DND-41 (cell line): ENCODE data around the gene HDHD3.
"Not testable (repeated sequence)": the region's sequence is repeated elsewhere in the genome, so short reads cannot be mapped to it uniquely, and the experiment has no call there.

Source experiments
- ATAC-seq: fragments of 200-7000 bp; cut with Tn5 transposase; 3 replicates; pipeline ENCODE4 v1.9.1; 2021; ENCODE audit warnings: low read depth; ENCODE audit not compliant: insufficient read depth
- DNase-seq: peaks from one replicate; pipeline ENCODE4 v3.0.0-alpha.2; 2020
- H2AFZ ChIP-seq: 2 replicates; pipeline ENCODE4 v1.6.0; 2012; ENCODE audit warnings: low read depth, low read length
- H3K27ac ChIP-seq: 2 replicates; pipeline ENCODE4 v1.5.1; 2012; ENCODE audit warnings: low read length, inconsistent platforms
- H3K27me3 ChIP-seq: fragments of 200-600 bp; sonication (generic); 2 replicates; pipeline ENCODE4 v1.6.0; 2012; ENCODE audit warnings: low read length, mild to moderate bottlenecking, inconsistent platforms; ENCODE audit not compliant: insufficient read depth, poor library complexity
- H3K36me3 ChIP-seq: 2 replicates; pipeline ENCODE4 v1.5.1; 2012; ENCODE audit warnings: low read length, inconsistent platforms; ENCODE audit not compliant: insufficient read depth
- H3K4me1 ChIP-seq: 2 replicates; pipeline ENCODE4 v1.5.1; 2012; ENCODE audit warnings: mild to moderate bottlenecking, low read length; ENCODE audit not compliant: insufficient read depth
- H3K4me2 ChIP-seq: 2 replicates; pipeline ENCODE4 v1.6.0; 2012; ENCODE audit warnings: mild to moderate bottlenecking, moderate library complexity, low read length, inconsistent platforms; ENCODE audit not compliant: insufficient read depth
- H3K4me3 ChIP-seq, 2 experiments: fragments of 200-600 bp in 1 of 2; shearing (Covaris generic) in 1 of 2; 2 replicates each; pipeline ENCODE4 v1.5.1; 2012 to 2016; ENCODE audit warnings: inconsistent platforms in 2 of 2, low read length in 2 of 2, mild to moderate bottlenecking in 2 of 2, low read depth in 1 of 2, moderate library complexity in 1 of 2
- H3K79me2 ChIP-seq: 2 replicates; pipeline ENCODE4 v1.6.0; 2012; ENCODE audit warnings: low read length, inconsistent platforms; ENCODE audit not compliant: insufficient read depth
- H3K9ac ChIP-seq: 2 replicates; pipeline ENCODE4 v1.6.0; 2012; ENCODE audit warnings: low read depth, mild to moderate bottlenecking, inconsistent platforms, low read length, moderate library complexity
- H3K9me3 ChIP-seq: 2 replicates; pipeline ENCODE4 v1.5.1; 2012; ENCODE audit warnings: low read length, moderate library complexity, mild to moderate bottlenecking, inconsistent platforms; ENCODE audit not compliant: insufficient read depth, severe bottlenecking
- H4K20me1 ChIP-seq: 2 replicates; pipeline ENCODE4 v1.6.0; 2012; ENCODE audit warnings: low read length; ENCODE audit not compliant: insufficient read depth
- CTCF ChIP-seq: IDR thresholded peaks from 2 replicates; pipeline ENCODE4 v1.5.1; 2012; ENCODE audit warnings: borderline replicate concordance, low read length, moderate library complexity, mild to moderate bottlenecking; ENCODE audit not compliant: poor library complexity, severe bottlenecking; ENCODE audit errors: extremely low read depth
- EZH2 ChIP-seq: IDR thresholded peaks from 3 replicates; pipeline ENCODE4 v1.6.1; 2012; ENCODE audit warnings: borderline replicate concordance, low read depth, mild to moderate bottlenecking, moderate library complexity, low read length, inconsistent platforms; ENCODE audit not compliant: severe bottlenecking

Gene HDHD3

GRCh38 chr9:113368982-113369854 is 7.6 kb downstream of the HDHD3 start:
- Histone ChIP-seq H2AFZ (no peak overlapping the region), H3K79me2 (no peaks in the 10 kb centered on the region), H4K20me1 (no peaks in the 10 kb centered on the region), H3K36me3 (peaks cover 9% of the 10 kb centered on the region; the same call in 1 of the 2 replicates), H3K4me1 (no peaks in the 10 kb centered on the region), H3K4me3 (no peak overlapping the region), H3K4me2 (no peak overlapping the region), H3K9ac (no peak overlapping the region), H3K9me3 (no peaks in the 10 kb centered on the region), H3K27ac (no peak overlapping the region), H3K27me3 (no peaks in the 10 kb centered on the region)
- ATAC-seq (no peak), DNase-seq (no peak)
- TF ChIP-seq CTCF (no peak), EZH2 (no peak)

GRCh38 chr9:113368348-113368981 is 8.3 kb downstream of the HDHD3 start:
- Histone ChIP-seq H3K27ac (no peak overlapping the region), H3K36me3 (0 out of 2 replicates have a peak, but pooled peaks cover 2% of the 10 kb centered on the region), H3K4me3 (no peak overlapping the region), H3K27me3 (no peaks in the 10 kb centered on the region), H3K79me2 (no peaks in the 10 kb centered on the region), H3K9ac (no peak overlapping the region), H2AFZ (no peak overlapping the region), H4K20me1 (no peaks in the 10 kb centered on the region), H3K9me3 (no peaks in the 10 kb centered on the region), H3K4me1 (no peaks in the 10 kb centered on the region), H3K4me2 (no peak overlapping the region)
- no peak for DNase-seq
- no peak for TF ChIP-seq CTCF
- no peak for TF ChIP-seq EZH2
- no peak for ATAC-seq

GRCh38 chr9:113365652-113366051 is 11.1 kb downstream of the HDHD3 start:
- H3K9ac ChIP-seq, H3K36me3 ChIP-seq, H3K4me3 ChIP-seq, H3K27ac ChIP-seq, ATAC-seq, H3K27me3 ChIP-seq, H3K4me1 ChIP-seq, H3K79me2 ChIP-seq, H2AFZ ChIP-seq, H3K9me3 ChIP-seq, H4K20me1 ChIP-seq, DNase-seq, H3K4me2 ChIP-seq: not testable (repeated sequence)

GRCh38 chr9:113364951-113365350 is 11.8 kb downstream of the HDHD3 start:
- no peak overlapping the region for H3K4me2 ChIP-seq
- H3K9me3 ChIP-seq: no peaks in the 10 kb centered on the region
- DNase-seq (no peak), ATAC-seq (no peak)
- H3K4me3 ChIP-seq: no peak overlapping the region
- no peak overlapping the region for H3K9ac ChIP-seq
- H2AFZ ChIP-seq: no peak overlapping the region
- no peaks in the 10 kb centered on the region for H3K4me1 ChIP-seq
- H4K20me1 ChIP-seq: no peaks in the 10 kb centered on the region
- H3K27ac ChIP-seq: no peak overlapping the region
- TF ChIP-seq CTCF (no peak), EZH2 (no peak)
- no peaks in the 10 kb centered on the region for H3K36me3 ChIP-seq
- H3K27me3 ChIP-seq: peaks cover 2% of the 10 kb centered on the region
- H3K79me2 ChIP-seq: no peaks in the 10 kb centered on the region
